Measurements from ENCODE around the gene NSRP1. TPM values are rescaled to one million over a fixed set of nuclear protein-coding genes. Genes with fewer than 3 reads are reported as not detected.

The NSRP1 gene
- polyA plus RNA-seq, 1 donor from 2014 or later, result 40.8 TPM

- H3K4me1 Mint-ChIP-seq, result peaks cover 10 to 25% (median 10%) of the 10 kb centered on the region in 3 donors
- H3K27ac Mint-ChIP-seq, result no peak overlapping the region
- peaks cover 14% of the 10 kb centered on the region for H3K36me3 Mint-ChIP-seq
- H3K27me3 Mint-ChIP-seq, result no peaks in the 10 kb centered on the region
- H3K9me3 Mint-ChIP-seq, result no peaks in the 10 kb centered on the region
- no peak overlapping the region for H3K4me3 Mint-ChIP-seq
These were observed 31.8 kb downstream of the NSRP1 start for GRCh38 chr17:30148376-30148775.

GRCh38 chr17:30151471-30151870, 34.9 kb downstream of the NSRP1 start:
- Mint-ChIP-seq H3K36me3 (peaks cover 16% of the 10 kb centered on the region), H3K4me3 (no peak overlapping the region), H3K9me3 (no peaks in the 10 kb centered on the region), H3K27ac (no peak overlapping the region), H3K4me1 (peaks cover 10 to 23% (median 10%) of the 10 kb centered on the region in 3 donors), H3K27me3 (no peaks in the 10 kb centered on the region)

- H3K4me1 Mint-ChIP-seq, result peaks cover 22 to 33% (median 24%) of the 10 kb centered on the region in 3 donors
- no peak overlapping the region for H3K27ac Mint-ChIP-seq
- H3K36me3 Mint-ChIP-seq, result peaks cover 18% of the 10 kb centered on the region
- H3K9me3 Mint-ChIP-seq, result peaks cover 0 to under 1% (median 0%) of the 10 kb centered on the region in 3 donors
- no peak overlapping the region for H3K4me3 Mint-ChIP-seq
- no peaks in the 10 kb centered on the region for H3K27me3 Mint-ChIP-seq
These were observed 36.8 kb downstream of the NSRP1 start for GRCh38 chr17:30153463-30153862.

GRCh38 chr17:30155389-30155788, 38.8 kb downstream of the NSRP1 start:
- H3K27ac Mint-ChIP-seq, result no peak overlapping the region
- H3K4me1 Mint-ChIP-seq, result peaks cover 32 to 44% (median 35%) of the 10 kb centered on the region in 3 donors
- H3K27me3 Mint-ChIP-seq, result no peaks in the 10 kb centered on the region
- H3K4me3 Mint-ChIP-seq, result no peak overlapping the region
- H3K36me3 Mint-ChIP-seq, result peaks cover 22% of the 10 kb centered on the region
- peaks cover 0 to 15% (median 6%) of the 10 kb centered on the region in 3 donors for H3K9me3 Mint-ChIP-seq

GRCh38 chr17:30158896-30159625, 42.4 kb downstream of the NSRP1 start:
- Mint-ChIP-seq H3K27ac (no peak overlapping the region), H3K36me3 (peaks cover 22% of the 10 kb centered on the region), H3K9me3 (peaks cover 0 to 22% (median 6%) of the 10 kb centered on the region in 3 donors), H3K4me1 (peaks cover 25 to 34% (median 30%) of the 10 kb centered on the region in 3 donors), H3K27me3 (no peaks in the 10 kb centered on the region), H3K4me3 (peak overlapping the region in 1 of 4 donors; percentile 80)

- Mint-ChIP-seq H3K4me1 (peaks cover 32 to 43% (median 38%) of the 10 kb centered on the region in 3 donors), H3K27ac (no peak overlapping the region), H3K4me3 (peak overlapping the region in 1 of 4 donors; percentile 49), H3K36me3 (peaks cover 17% of the 10 kb centered on the region), H3K27me3 (no peaks in the 10 kb centered on the region), H3K9me3 (peaks cover 0 to 22% (median 6%) of the 10 kb centered on the region in 3 donors)
These were observed 44.0 kb downstream of the NSRP1 start for GRCh38 chr17:30160419-30161172.

- peaks cover 20% of the 10 kb centered on the region for H3K36me3 Mint-ChIP-seq
- peaks cover 0 to 22% (median 6%) of the 10 kb centered on the region in 3 donors for H3K9me3 Mint-ChIP-seq
- no peaks in the 10 kb centered on the region for H3K27me3 Mint-ChIP-seq
- H3K4me1 Mint-ChIP-seq, result peaks cover 40 to 49% (median 47%) of the 10 kb centered on the region in 3 donors
- no peak overlapping the region for H3K27ac Mint-ChIP-seq
- H3K4me3 Mint-ChIP-seq, result no peak overlapping the region
These were observed 45.0 kb downstream of the NSRP1 start for GRCh38 chr17:30161601-30162000.

GRCh38 chr17:30164531-30164930, 47.9 kb downstream of the NSRP1 start:
- peaks cover 0 to 14% (median 0%) of the 10 kb centered on the region in 3 donors for H3K9me3 Mint-ChIP-seq
- peaks cover 18% of the 10 kb centered on the region for H3K36me3 Mint-ChIP-seq
- H3K4me3 Mint-ChIP-seq, result no peak overlapping the region
- H3K27me3 Mint-ChIP-seq, result no peaks in the 10 kb centered on the region
- H3K27ac Mint-ChIP-seq, result peak overlapping the region in 1 of 3 donors; percentile 32
- H3K4me1 Mint-ChIP-seq, result peaks cover 22 to 28% (median 25%) of the 10 kb centered on the region in 3 donors

GRCh38 chr17:30165147-30165546, 48.5 kb downstream of the NSRP1 start:
- Mint-ChIP-seq H3K4me1 (peaks cover 21 to 24% (median 22%) of the 10 kb centered on the region in 3 donors), H3K4me3 (peak overlapping the region in 1 of 4 donors; percentile 58), H3K27ac (peak overlapping the region in 2 of 3 donors; percentile 47 to 61), H3K36me3 (peaks cover 18% of the 10 kb centered on the region), H3K9me3 (peaks cover 0 to 9% (median 0%) of the 10 kb centered on the region in 3 donors), H3K27me3 (no peaks in the 10 kb centered on the region)

- Mint-ChIP-seq H3K4me1 (peaks cover 21 to 27% (median 22%) of the 10 kb centered on the region in 3 donors), H3K36me3 (peaks cover 11% of the 10 kb centered on the region), H3K27me3 (no peaks in the 10 kb centered on the region), H3K9me3 (peaks cover 0 to 4% (median 3%) of the 10 kb centered on the region in 3 donors), H3K4me3 (peak overlapping the region in 2 of 4 donors; percentile 12 to 58), H3K27ac (peak overlapping the region in 2 of 3 donors; percentile 47)
These were observed 49.3 kb downstream of the NSRP1 start for GRCh38 chr17:30165960-30166359.

GRCh38 chr17:30170415-30170987, 53.9 kb downstream of the NSRP1 start:
- H3K4me1 Mint-ChIP-seq, result peaks cover 17 to 21% (median 19%) of the 10 kb centered on the region in 3 donors
- peaks cover 0 to 3% (median 3%) of the 10 kb centered on the region in 3 donors for H3K9me3 Mint-ChIP-seq
- H3K36me3 Mint-ChIP-seq, result peaks cover 6% of the 10 kb centered on the region
- no peak overlapping the region for H3K27ac Mint-ChIP-seq
- peak overlapping the region in 1 of 4 donors; percentile 6 for H3K4me3 Mint-ChIP-seq
- H3K27me3 Mint-ChIP-seq, result no peaks in the 10 kb centered on the region

GRCh38 chr17:30172560-30172959, 55.9 kb downstream of the NSRP1 start:
- Mint-ChIP-seq H3K27me3 (no peaks in the 10 kb centered on the region), H3K27ac (no peak overlapping the region), H3K4me1 (peaks cover 5 to 9% (median 6%) of the 10 kb centered on the region in 3 donors), H3K36me3 (peaks cover 2% of the 10 kb centered on the region), H3K4me3 (no peak overlapping the region), H3K9me3 (peaks cover 0 to 3% (median 3%) of the 10 kb centered on the region in 3 donors)

GRCh38 chr17:30173649-30174048, 57.0 kb downstream of the NSRP1 start:
- H3K9me3 Mint-ChIP-seq, result peaks cover 0 to 3% (median 3%) of the 10 kb centered on the region in 3 donors
- no peak overlapping the region for H3K27ac Mint-ChIP-seq
- H3K36me3 Mint-ChIP-seq, result peaks cover 2% of the 10 kb centered on the region
- H3K27me3 Mint-ChIP-seq, result no peaks in the 10 kb centered on the region
- H3K4me3 Mint-ChIP-seq, result no peak overlapping the region
- H3K4me1 Mint-ChIP-seq, result peaks cover 5 to 9% (median 6%) of the 10 kb centered on the region in 3 donors

GRCh38 chr17:30174556-30174955, 57.9 kb downstream of the NSRP1 start:
- H3K4me1 Mint-ChIP-seq, result peaks cover 5 to 8% (median 6%) of the 10 kb centered on the region in 3 donors
- H3K36me3 Mint-ChIP-seq, result peaks cover 2% of the 10 kb centered on the region
- H3K27ac Mint-ChIP-seq, result no peak overlapping the region
- peaks cover 0 to 3% (median 3%) of the 10 kb centered on the region in 3 donors for H3K9me3 Mint-ChIP-seq
- no peak overlapping the region for H3K4me3 Mint-ChIP-seq
- H3K27me3 Mint-ChIP-seq, result no peaks in the 10 kb centered on the region

GRCh38 chr17:30176855-30177254, 60.2 kb downstream of the NSRP1 start:
- Mint-ChIP-seq H3K27ac (no peak overlapping the region), H3K27me3 (no peaks in the 10 kb centered on the region), H3K9me3 (no peaks in the 10 kb centered on the region), H3K4me1 (peaks cover 0 to 3% (median 2%) of the 10 kb centered on the region in 3 donors), H3K4me3 (no peak overlapping the region), H3K36me3 (peaks cover 2% of the 10 kb centered on the region)

All from IgD-negative memory B cell (primary cell).